ENCODE measurements around the gene TMEM190.

The TMEM190 gene

GRCh38 chr19:55423225-55424005 lies 46.8 kb downstream of the TMEM190 start:
- no peak for DNase-seq (ENCODE audit: low read depth)

- DNase-seq (ENCODE audit: low read depth), result no peak
These were observed 47.9 kb downstream of the TMEM190 start for GRCh38 chr19:55424518-55424917.

- no peak for DNase-seq (ENCODE audit: low read depth)
These were observed 49.4 kb downstream of the TMEM190 start for GRCh38 chr19:55426042-55426441.

All from HS-5 (cell line).